Nephron (organoid): ENCODE measurements around the gene METTL9.
A peak's percentile ranks its signal among the peaks of the same experiment; 100 is the strongest.

Source experiments
- H3K27ac Mint-ChIP-seq, 3 experiments: 2 replicates each; pipeline ENCODE4 v1.8.0; 2020; ENCODE audit warnings: mixed read lengths in 3 of 3, mild to moderate bottlenecking in 2 of 3, moderate library complexity in 1 of 3
- H3K27me3 Mint-ChIP-seq: 2 replicates; pipeline ENCODE4 v1.8.0; 2021; ENCODE audit warnings: low read depth, mild to moderate bottlenecking, moderate library complexity, mixed read lengths
- H3K36me3 Mint-ChIP-seq: 2 replicates; pipeline ENCODE4 v1.8.0; 2020; ENCODE audit warnings: low read depth, mixed read lengths
- H3K4me1 Mint-ChIP-seq: 2 replicates; pipeline ENCODE4 v1.8.0; 2020; ENCODE audit warnings: mixed read lengths
- H3K4me3 Mint-ChIP-seq, 3 experiments: 2 replicates each; pipeline ENCODE4 v1.8.0; 2020; ENCODE audit warnings: mild to moderate bottlenecking in 3 of 3, mixed read lengths in 3 of 3, moderate library complexity in 2 of 3
- H3K9me3 Mint-ChIP-seq: 2 replicates; pipeline ENCODE4 v1.8.0; 2020; ENCODE audit warnings: mixed read lengths
- CTCF ChIP-seq, 3 experiments: fragments of 200-600 bp; sonication (generic); IDR thresholded peaks; one replicate each; pipeline ENCODE4 v1.5.0; 2021; ENCODE audit warnings: antibody characterized with exemption in 3 of 3; ENCODE audit not compliant: unreplicated experiment in 3 of 3

The METTL9 gene

GRCh38 chr16:21611198-21611555 is 11.8 kb downstream of the METTL9 start:
- Mint-ChIP-seq H3K27ac (peak overlapping the region in 2 of 3 experiments; percentile 39 to 82), H3K4me1 (peaks cover 38% of the 10 kb centered on the region), H3K27me3 (no peaks in the 10 kb centered on the region), H3K9me3 (no peaks in the 10 kb centered on the region), H3K4me3 (no peak overlapping the region), H3K36me3 (peaks cover 24% of the 10 kb centered on the region)
- no peak for TF ChIP-seq CTCF (IDR thresholded peaks at IDR 0.05; ENCODE audit: unreplicated experiment in 3 of 3)

GRCh38 chr16:21611556-21612384 is 12.4 kb downstream of the METTL9 start:
- Mint-ChIP-seq H3K27me3 (no peaks in the 10 kb centered on the region), H3K4me3 (no peak overlapping the region), H3K9me3 (no peaks in the 10 kb centered on the region), H3K36me3 (peaks cover 28% of the 10 kb centered on the region), H3K4me1 (peaks cover 38% of the 10 kb centered on the region), H3K27ac (peak overlapping the region; percentile 39 to 82 (median 77))
- no peak for TF ChIP-seq CTCF (IDR thresholded peaks at IDR 0.05; ENCODE audit: unreplicated experiment in 3 of 3)

GRCh38 chr16:21613361-21613760 is 14.0 kb downstream of the METTL9 start:
- H3K4me3 Mint-ChIP-seq = no peak overlapping the region
- no peak overlapping the region for H3K27ac Mint-ChIP-seq
- H3K4me1 Mint-ChIP-seq = peaks cover 37% of the 10 kb centered on the region
- no peak for TF ChIP-seq CTCF (IDR thresholded peaks at IDR 0.05; ENCODE audit: unreplicated experiment in 3 of 3)
- H3K27me3 Mint-ChIP-seq = no peaks in the 10 kb centered on the region
- H3K9me3 Mint-ChIP-seq = no peaks in the 10 kb centered on the region
- peaks cover 39% of the 10 kb centered on the region for H3K36me3 Mint-ChIP-seq

GRCh38 chr16:21613781-21614180 is 14.4 kb downstream of the METTL9 start:
- H3K4me3 Mint-ChIP-seq = no peak overlapping the region
- peaks cover 33% of the 10 kb centered on the region for H3K4me1 Mint-ChIP-seq
- H3K9me3 Mint-ChIP-seq = no peaks in the 10 kb centered on the region
- no peaks in the 10 kb centered on the region for H3K27me3 Mint-ChIP-seq
- H3K36me3 Mint-ChIP-seq = peaks cover 42% of the 10 kb centered on the region
- H3K27ac Mint-ChIP-seq = no peak overlapping the region
- TF ChIP-seq CTCF (IDR thresholded peaks at IDR 0.05; ENCODE audit: unreplicated experiment in 3 of 3) = no peak

GRCh38 chr16:21614896-21615295 is 15.5 kb downstream of the METTL9 start:
- Mint-ChIP-seq H3K27me3 (no peaks in the 10 kb centered on the region), H3K4me3 (no peak overlapping the region), H3K36me3 (peaks cover 50% of the 10 kb centered on the region), H3K4me1 (peaks cover 27% of the 10 kb centered on the region), H3K27ac (peak overlapping the region in 2 of 3 experiments; percentile 32 to 50), H3K9me3 (no peaks in the 10 kb centered on the region)
- TF ChIP-seq CTCF (IDR thresholded peaks at IDR 0.05; ENCODE audit: unreplicated experiment in 3 of 3) = no peak

GRCh38 chr16:21617607-21618006 is 18.2 kb downstream of the METTL9 start:
- Mint-ChIP-seq H3K27me3 (no peaks in the 10 kb centered on the region), H3K4me1 (peaks cover 10% of the 10 kb centered on the region), H3K4me3 (no peak overlapping the region), H3K9me3 (no peaks in the 10 kb centered on the region), H3K27ac (peak overlapping the region in 1 of 3 experiments; percentile 50), H3K36me3 (peaks cover 63% of the 10 kb centered on the region)
- TF ChIP-seq CTCF (IDR thresholded peaks at IDR 0.05; ENCODE audit: unreplicated experiment in 3 of 3) = no peak
